HepG2 (cell line): ENCODE results near the gene CLEC2D. TPM values are rescaled to one million over a fixed set of nuclear protein-coding genes. Genes with fewer than 3 reads are reported as not detected.

Source experiments
- BATF2 ChIP-seq: sonication (generic); formaldehyde crosslinking; IDR thresholded peaks from 2 replicates; pipeline ENCODE4 v1.8.0; 2022; ENCODE audit warnings: mild to moderate bottlenecking, missing genetic modification reagents, moderate library complexity
- CBX1 ChIP-seq: IDR thresholded peaks from one replicate; pipeline ENCODE4 v1.6.1; 2016; ENCODE audit warnings: antibody characterized with exemption, low read depth
- EED ChIP-seq: sonication (generic); formaldehyde crosslinking; IDR thresholded peaks from 2 replicates; pipeline ENCODE4 v1.5.0; 2020; ENCODE audit warnings: mild to moderate bottlenecking, missing genetic modification reagents
- ERF ChIP-seq: IDR thresholded peaks from 2 replicates; pipeline ENCODE4 v1.6.1; 2018; ENCODE audit warnings: missing biosample characterization, missing genetic modification reagents
- FOXJ3 ChIP-seq: sonication (generic); formaldehyde crosslinking; IDR thresholded peaks from 2 replicates; pipeline ENCODE4 v1.4.0; 2020; ENCODE audit warnings: missing genetic modification reagents, mild to moderate bottlenecking, borderline replicate concordance
- GABPB1 ChIP-seq: IDR thresholded peaks from 2 replicates; pipeline ENCODE4 v1.6.1; 2016; ENCODE audit warnings: mild to moderate bottlenecking, missing genetic modification reagents, moderate library complexity, missing compliant biosample characterization
- IKZF4 ChIP-seq: sonication (generic); formaldehyde crosslinking; IDR thresholded peaks from 2 replicates; pipeline ENCODE4 v1.5.1; 2020; ENCODE audit warnings: borderline replicate concordance, mild to moderate bottlenecking, low read depth, missing genetic modification reagents; ENCODE audit errors: not compliant biosample characterization
- REXO4 ChIP-seq: sonication (generic); formaldehyde crosslinking; IDR thresholded peaks from 2 replicates; pipeline ENCODE4 v1.8.0; 2022; ENCODE audit warnings: missing genetic modification reagents, mild to moderate bottlenecking, borderline replicate concordance
- SNAPC2 ChIP-seq: sonication (generic); formaldehyde crosslinking; IDR thresholded peaks from 2 replicates; pipeline ENCODE4 v1.8.1; 2022; ENCODE audit warnings: mild to moderate bottlenecking, missing genetic modification reagents
- ZBTB26 ChIP-seq: IDR thresholded peaks from 2 replicates; pipeline ENCODE4 v1.6.1; 2016; ENCODE audit warnings: missing compliant biosample characterization, missing genetic modification reagents, borderline replicate concordance
- ZBTB43 ChIP-seq: sonication (generic); formaldehyde crosslinking; conservative IDR thresholded peaks from 2 replicates; pipeline ENCODE4 v1.4.0; 2020; ENCODE audit warnings: missing genetic modification reagents
- ZNF652 ChIP-seq: IDR thresholded peaks from 2 replicates; pipeline ENCODE4 v1.6.1; 2016; ENCODE audit warnings: low read depth, borderline replicate concordance
- polyA plus RNA-seq, 8 experiments: library from polyadenylated mRNA; depleted of rRNA in 3 of 8; stranded (reverse) in 7 of 8; unstranded in 1 of 8; fragments of >200 nt; fragmentation: Illumina TruSeq in 4 of 8; extraction: Trizol in 4 of 8; gene quantifications; 2 replicates each; pipeline versions ENCODE4 v1.2.1 to v1.2.3, GENCODE V29; 2011 to 2016; ENCODE audit warnings: low read depth in 4 of 8, missing spikeins in 1 of 8, mixed read lengths in 1 of 8; ENCODE audit not compliant: insufficient read depth in 1 of 8
- total RNA-seq, 5 experiments: library from RNA; depleted of rRNA; stranded (reverse); fragments of >200 nt; fragmentation: Illumina TruSeq; extraction: Trizol; gene quantifications; 2 replicates each; pipeline ENCODE4 v1.2.3, GENCODE V29; 2016; ENCODE audit warnings: low read depth in 1 of 5
- TF ChIP-seq, protein P1 (sequence below): sonication (generic); formaldehyde crosslinking; IDR thresholded peaks from 2 replicates; pipeline ENCODE4 v1.8.1; 2022; ENCODE audit warnings: mild to moderate bottlenecking, missing genetic modification reagents
- TF ChIP-seq, protein P2 (sequence below): sonication (generic); formaldehyde crosslinking; IDR thresholded peaks from 2 replicates; pipeline ENCODE4 v1.4.0; 2020; ENCODE audit warnings: missing genetic modification reagents
- TF ChIP-seq, protein P3 (sequence below): IDR thresholded peaks from 2 replicates; pipeline ENCODE4 v1.6.1; 2012; ENCODE audit warnings: low read depth, low read length, improper control_type of control experiment
- TF ChIP-seq, protein P4 (sequence below): sonication (generic); formaldehyde crosslinking; IDR thresholded peaks from 2 replicates; pipeline ENCODE4 v1.8.0; 2022; ENCODE audit warnings: missing genetic modification reagents, mild to moderate bottlenecking, borderline replicate concordance

CLEC2D gene
- total and polyA plus RNA-seq, 2 of the 13 experiments (the other 11 are each of a cell fraction or from before 2014, with no cell fraction given) = 2.5 to 8.6 TPM

DNA sequence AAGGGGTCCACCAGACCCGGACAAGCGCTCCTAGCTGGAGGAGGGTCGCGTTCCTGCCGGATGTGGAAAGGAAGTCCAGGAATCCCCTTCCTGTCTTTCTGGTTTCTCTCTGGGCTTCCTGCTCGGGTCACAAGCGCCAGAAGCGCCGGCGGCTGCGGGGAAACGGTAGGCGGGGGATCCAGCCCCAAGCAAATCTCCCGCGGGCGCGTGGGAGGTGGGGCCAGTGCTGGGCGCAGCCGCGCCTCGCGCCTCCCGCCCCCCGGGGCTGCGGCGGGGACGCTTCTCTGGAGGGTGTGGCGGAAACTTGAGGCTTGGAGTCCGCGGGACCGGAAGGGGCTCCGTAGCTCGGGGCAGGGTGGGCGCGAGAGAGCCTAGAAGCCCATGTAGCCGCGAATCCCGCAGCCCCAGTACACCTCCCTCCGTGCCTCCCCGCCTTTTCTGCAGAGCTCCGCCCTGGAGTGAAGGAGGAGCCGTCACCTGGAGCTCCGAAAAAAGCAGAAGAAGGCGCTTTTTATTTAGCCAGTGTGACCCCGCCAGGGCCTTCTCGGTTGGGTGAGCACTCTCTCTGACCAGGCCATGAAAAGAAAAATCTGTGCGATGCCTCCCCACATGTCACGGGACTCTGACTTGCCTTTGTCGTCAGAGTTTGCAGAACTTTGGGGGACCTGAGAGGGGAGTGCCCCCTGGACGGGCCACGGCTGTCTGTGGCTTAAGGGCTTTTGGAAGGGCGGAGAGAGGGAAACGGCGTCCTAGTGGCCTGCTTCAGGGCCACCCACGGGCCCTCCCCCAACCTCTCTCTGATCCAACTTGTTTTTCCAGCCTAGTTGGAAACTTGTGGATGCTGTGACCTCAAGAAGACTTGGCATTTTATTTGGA lies 21.4 kb upstream of the CLEC2D start (continued):
- TF ChIP-seq ZBTB43 (CRISPR knock-in tag) = no peak
- TF ChIP-seq ZNF652 (CRISPR knock-in tag) = no peak
- TF ChIP-seq FOXJ3 (CRISPR knock-in tag) = no peak
- TF ChIP-seq SNAPC2 (CRISPR knock-in tag) = peak; percentile 59; the same call in 1 of the 2 replicates
- TF ChIP-seq, protein P1, sequence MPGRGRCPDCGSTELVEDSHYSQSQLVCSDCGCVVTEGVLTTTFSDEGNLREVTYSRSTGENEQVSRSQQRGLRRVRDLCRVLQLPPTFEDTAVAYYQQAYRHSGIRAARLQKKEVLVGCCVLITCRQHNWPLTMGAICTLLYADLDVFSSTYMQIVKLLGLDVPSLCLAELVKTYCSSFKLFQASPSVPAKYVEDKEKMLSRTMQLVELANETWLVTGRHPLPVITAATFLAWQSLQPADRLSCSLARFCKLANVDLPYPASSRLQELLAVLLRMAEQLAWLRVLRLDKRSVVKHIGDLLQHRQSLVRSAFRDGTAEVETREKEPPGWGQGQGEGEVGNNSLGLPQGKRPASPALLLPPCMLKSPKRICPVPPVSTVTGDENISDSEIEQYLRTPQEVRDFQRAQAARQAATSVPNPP (CRISPR knock-in tag) = peak; percentile 46; the same call in 1 of the 2 replicates
- peak; percentile 23; the same call in 1 of the 2 replicates for TF ChIP-seq ERF (CRISPR knock-in tag)
- TF ChIP-seq BATF2 (CRISPR knock-in tag) = peak; percentile 51; the same call in 1 of the 2 replicates
- peak; percentile 92 for TF ChIP-seq GABPB1
- TF ChIP-seq, protein P2, sequence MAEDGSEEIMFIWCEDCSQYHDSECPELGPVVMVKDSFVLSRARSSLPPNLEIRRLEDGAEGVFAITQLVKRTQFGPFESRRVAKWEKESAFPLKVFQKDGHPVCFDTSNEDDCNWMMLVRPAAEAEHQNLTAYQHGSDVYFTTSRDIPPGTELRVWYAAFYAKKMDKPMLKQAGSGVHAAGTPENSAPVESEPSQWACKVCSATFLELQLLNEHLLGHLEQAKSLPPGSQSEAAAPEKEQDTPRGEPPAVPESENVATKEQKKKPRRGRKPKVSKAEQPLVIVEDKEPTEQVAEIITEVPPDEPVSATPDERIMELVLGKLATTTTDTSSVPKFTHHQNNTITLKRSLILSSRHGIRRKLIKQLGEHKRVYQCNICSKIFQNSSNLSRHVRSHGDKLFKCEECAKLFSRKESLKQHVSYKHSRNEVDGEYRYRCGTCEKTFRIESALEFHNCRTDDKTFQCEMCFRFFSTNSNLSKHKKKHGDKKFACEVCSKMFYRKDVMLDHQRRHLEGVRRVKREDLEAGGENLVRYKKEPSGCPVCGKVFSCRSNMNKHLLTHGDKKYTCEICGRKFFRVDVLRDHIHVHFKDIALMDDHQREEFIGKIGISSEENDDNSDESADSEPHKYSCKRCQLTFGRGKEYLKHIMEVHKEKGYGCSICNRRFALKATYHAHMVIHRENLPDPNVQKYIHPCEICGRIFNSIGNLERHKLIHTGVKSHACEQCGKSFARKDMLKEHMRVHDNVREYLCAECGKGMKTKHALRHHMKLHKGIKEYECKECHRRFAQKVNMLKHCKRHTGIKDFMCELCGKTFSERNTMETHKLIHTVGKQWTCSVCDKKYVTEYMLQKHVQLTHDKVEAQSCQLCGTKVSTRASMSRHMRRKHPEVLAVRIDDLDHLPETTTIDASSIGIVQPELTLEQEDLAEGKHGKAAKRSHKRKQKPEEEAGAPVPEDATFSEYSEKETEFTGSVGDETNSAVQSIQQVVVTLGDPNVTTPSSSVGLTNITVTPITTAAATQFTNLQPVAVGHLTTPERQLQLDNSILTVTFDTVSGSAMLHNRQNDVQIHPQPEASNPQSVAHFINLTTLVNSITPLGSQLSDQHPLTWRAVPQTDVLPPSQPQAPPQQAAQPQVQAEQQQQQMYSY = no peak
- 0 out of 2 replicates have a peak, but pooled peaks have one; percentile 43 for TF ChIP-seq EED (CRISPR knock-in tag)
- TF ChIP-seq IKZF4 = no peak
- peak; percentile 53; the same call in 1 of the 2 replicates for TF ChIP-seq REXO4 (CRISPR knock-in tag)
- TF ChIP-seq, protein P3, sequence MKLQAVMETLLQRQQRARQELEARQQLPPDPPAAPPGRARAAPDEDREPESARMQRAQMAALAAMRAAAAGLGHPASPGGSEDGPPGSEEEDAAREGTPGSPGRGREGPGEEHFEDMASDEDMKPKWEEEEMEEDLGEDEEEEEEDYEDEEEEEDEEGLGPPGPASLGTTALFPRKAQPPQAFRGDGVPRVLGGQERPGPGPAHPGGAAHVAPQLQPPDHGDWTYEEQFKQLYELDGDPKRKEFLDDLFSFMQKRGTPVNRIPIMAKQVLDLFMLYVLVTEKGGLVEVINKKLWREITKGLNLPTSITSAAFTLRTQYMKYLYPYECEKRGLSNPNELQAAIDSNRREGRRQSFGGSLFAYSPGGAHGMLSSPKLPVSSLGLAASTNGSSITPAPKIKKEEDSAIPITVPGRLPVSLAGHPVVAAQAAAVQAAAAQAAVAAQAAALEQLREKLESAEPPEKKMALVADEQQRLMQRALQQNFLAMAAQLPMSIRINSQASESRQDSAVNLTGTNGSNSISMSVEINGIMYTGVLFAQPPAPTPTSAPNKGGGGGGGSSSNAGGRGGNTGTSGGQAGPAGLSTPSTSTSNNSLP = no peak
- TF ChIP-seq ZBTB26 (CRISPR knock-in tag) = no peak
- TF ChIP-seq, protein P4, sequence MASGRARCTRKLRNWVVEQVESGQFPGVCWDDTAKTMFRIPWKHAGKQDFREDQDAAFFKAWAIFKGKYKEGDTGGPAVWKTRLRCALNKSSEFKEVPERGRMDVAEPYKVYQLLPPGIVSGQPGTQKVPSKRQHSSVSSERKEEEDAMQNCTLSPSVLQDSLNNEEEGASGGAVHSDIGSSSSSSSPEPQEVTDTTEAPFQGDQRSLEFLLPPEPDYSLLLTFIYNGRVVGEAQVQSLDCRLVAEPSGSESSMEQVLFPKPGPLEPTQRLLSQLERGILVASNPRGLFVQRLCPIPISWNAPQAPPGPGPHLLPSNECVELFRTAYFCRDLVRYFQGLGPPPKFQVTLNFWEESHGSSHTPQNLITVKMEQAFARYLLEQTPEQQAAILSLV (CRISPR knock-in tag) = peak; percentile 61; the same call in 1 of the 2 replicates
- no peak for TF ChIP-seq CBX1
